Measurements from ENCODE around the gene MBD1.
"Not testable (repeated sequence)": the region's sequence is repeated elsewhere in the genome, so short reads cannot be mapped to it uniquely, and the experiment has no call there.

MBD1 gene

DNA sequence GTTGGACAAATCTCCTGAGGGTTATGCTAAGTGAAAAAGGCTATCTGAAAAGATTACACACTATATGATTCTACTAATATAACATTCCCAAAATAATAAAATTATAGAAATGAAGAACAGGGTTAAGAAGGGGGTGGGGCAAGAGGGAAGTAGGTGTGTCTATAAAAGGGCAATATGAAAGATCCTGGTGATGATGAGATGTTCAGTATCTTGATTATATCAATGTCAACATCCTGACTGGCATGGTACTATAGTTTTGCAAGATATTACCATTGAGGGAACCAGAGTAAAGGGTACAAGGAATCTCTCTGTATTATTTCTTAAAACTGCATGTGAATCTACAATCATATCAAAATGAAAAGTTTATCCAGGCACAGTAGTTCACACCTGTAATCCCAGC is 31.7 kb downstream of the MBD1 start:
- no peaks in the 10 kb centered on the region for H3K36me3 ChIP-seq (replicated peaks; ENCODE audit: insufficient read depth, low read length)
- H3F3A ChIP-seq (ENCODE audit: insufficient read depth, low read length) = no peaks in the 10 kb centered on the region
- H4K20me1 ChIP-seq (ENCODE audit: insufficient read depth, low read length) = no peaks in the 10 kb centered on the region
- no peaks in the 10 kb centered on the region for H3K79me2 ChIP-seq (ENCODE audit: low read length)
- no peak overlapping the region for H3K9ac ChIP-seq (ENCODE audit: low read length)
- no peak overlapping the region for H3K4me3 ChIP-seq (ENCODE audit: low read length)
- no peak overlapping the region for H3K4me2 ChIP-seq (ENCODE audit: low read depth, low read length)
- H3K9me2 ChIP-seq (replicated peaks; ENCODE audit: insufficient read depth, low read length) = no peaks in the 10 kb centered on the region
- H3K9me3 ChIP-seq (replicated peaks; ENCODE audit: insufficient read depth, low read length) = no peaks in the 10 kb centered on the region
- H2AFZ ChIP-seq (ENCODE audit: low read length) = no peak overlapping the region
- no peaks in the 10 kb centered on the region for H3K4me1 ChIP-seq (ENCODE audit: low read length)
- TF ChIP-seq, protein P1, sequence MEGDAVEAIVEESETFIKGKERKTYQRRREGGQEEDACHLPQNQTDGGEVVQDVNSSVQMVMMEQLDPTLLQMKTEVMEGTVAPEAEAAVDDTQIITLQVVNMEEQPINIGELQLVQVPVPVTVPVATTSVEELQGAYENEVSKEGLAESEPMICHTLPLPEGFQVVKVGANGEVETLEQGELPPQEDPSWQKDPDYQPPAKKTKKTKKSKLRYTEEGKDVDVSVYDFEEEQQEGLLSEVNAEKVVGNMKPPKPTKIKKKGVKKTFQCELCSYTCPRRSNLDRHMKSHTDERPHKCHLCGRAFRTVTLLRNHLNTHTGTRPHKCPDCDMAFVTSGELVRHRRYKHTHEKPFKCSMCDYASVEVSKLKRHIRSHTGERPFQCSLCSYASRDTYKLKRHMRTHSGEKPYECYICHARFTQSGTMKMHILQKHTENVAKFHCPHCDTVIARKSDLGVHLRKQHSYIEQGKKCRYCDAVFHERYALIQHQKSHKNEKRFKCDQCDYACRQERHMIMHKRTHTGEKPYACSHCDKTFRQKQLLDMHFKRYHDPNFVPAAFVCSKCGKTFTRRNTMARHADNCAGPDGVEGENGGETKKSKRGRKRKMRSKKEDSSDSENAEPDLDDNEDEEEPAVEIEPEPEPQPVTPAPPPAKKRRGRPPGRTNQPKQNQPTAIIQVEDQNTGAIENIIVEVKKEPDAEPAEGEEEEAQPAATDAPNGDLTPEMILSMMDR (IDR thresholded peaks at IDR 0.05; ENCODE audit: low read length) = no peak
- TF ChIP-seq EZH2phosphoT487 (IDR thresholded peaks at IDR 0.05; ENCODE audit: low read length) (no peak), EZH2 (optimal IDR thresholded peaks at IDR 0.05; ENCODE audit: low read depth, low read length) (no peak)
- no peak overlapping the region for H3K27ac ChIP-seq (ENCODE audit: low read length)
- DNase-seq = no peak
- no peaks in the 10 kb centered on the region for H3K27me3 ChIP-seq (replicated peaks; ENCODE audit: insufficient read depth, low read length)

DNA sequence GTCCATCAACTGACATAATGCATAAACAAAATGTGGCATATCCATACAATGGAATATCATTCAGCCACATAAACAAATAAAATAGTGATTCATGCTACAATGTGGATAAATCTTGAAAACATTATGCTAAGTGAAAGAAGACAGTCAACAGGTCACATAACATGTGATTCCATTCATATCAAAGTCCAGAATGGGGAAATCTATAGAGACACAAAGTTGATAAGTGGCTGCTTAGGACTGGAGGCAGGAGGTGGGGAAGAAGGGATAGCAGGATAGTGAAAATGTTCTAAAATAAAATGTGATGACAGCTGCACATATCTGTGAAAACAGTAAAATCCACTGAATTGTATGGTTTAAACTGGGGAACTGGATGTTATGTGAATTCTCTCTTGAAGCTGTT is 33.8 kb downstream of the MBD1 start:
- DNase-seq = no peak
- no peak for TF ChIP-seq EZH2 (optimal IDR thresholded peaks at IDR 0.05; ENCODE audit: low read depth, low read length)
- TF ChIP-seq, protein P1 (IDR thresholded peaks at IDR 0.05; ENCODE audit: low read length) = no peak
- TF ChIP-seq EZH2phosphoT487 (IDR thresholded peaks at IDR 0.05; ENCODE audit: low read length) = no peak
- Histone ChIP-seq H3K27ac (ENCODE audit: low read length) (no peak overlapping the region), H3K9ac (ENCODE audit: low read length) (no peak overlapping the region), H3K9me3 (replicated peaks; ENCODE audit: insufficient read depth, low read length) (no peaks in the 10 kb centered on the region), H3K36me3 (replicated peaks; ENCODE audit: insufficient read depth, low read length) (no peaks in the 10 kb centered on the region), H2AFZ (ENCODE audit: low read length) (no peak overlapping the region), H3K4me3 (ENCODE audit: low read length) (no peak overlapping the region), H3K27me3 (replicated peaks; ENCODE audit: insufficient read depth, low read length) (no peaks in the 10 kb centered on the region), H3K9me2 (replicated peaks; ENCODE audit: insufficient read depth, low read length) (no peaks in the 10 kb centered on the region), H3K4me1 (ENCODE audit: low read length) (no peaks in the 10 kb centered on the region), H3K4me2 (ENCODE audit: low read depth, low read length) (no peak overlapping the region), H3K79me2 (ENCODE audit: low read length) (no peaks in the 10 kb centered on the region), H4K20me1 (ENCODE audit: insufficient read depth, low read length) (no peaks in the 10 kb centered on the region), H3F3A (ENCODE audit: insufficient read depth, low read length) (no peaks in the 10 kb centered on the region)

DNA sequence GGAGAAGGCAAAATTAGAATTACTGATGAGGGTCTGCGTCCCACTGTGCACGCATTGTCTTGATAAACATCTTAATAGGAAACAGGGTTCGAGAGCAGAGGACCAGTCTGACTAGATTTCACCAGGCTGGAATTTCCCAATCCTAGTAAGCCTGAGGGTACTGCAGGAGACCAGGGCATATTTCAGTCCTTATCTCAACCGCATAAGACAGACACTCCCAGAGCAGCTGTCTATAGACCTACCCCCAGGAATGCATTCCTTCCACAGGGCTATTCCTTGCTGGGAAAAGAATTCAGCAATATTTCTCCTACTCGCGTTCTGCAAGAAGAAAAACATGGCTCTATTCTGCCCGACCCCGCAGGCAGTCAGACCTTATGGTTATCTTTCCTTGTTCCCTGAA is 39.6 kb downstream of the MBD1 start:
- H3K36me3 ChIP-seq (replicated peaks; ENCODE audit: insufficient read depth, low read length); H3K27ac ChIP-seq (ENCODE audit: low read length); H3F3A ChIP-seq (ENCODE audit: insufficient read depth, low read length); H2AFZ ChIP-seq (ENCODE audit: low read length); H4K20me1 ChIP-seq (ENCODE audit: insufficient read depth, low read length); H3K9me3 ChIP-seq (replicated peaks; ENCODE audit: insufficient read depth, low read length); H3K79me2 ChIP-seq (ENCODE audit: low read length); H3K9ac ChIP-seq (ENCODE audit: low read length); H3K4me2 ChIP-seq (ENCODE audit: low read depth, low read length); DNase-seq; H3K27me3 ChIP-seq (replicated peaks; ENCODE audit: insufficient read depth, low read length); H3K4me3 ChIP-seq (ENCODE audit: low read length); H3K9me2 ChIP-seq (replicated peaks; ENCODE audit: insufficient read depth, low read length); H3K4me1 ChIP-seq (ENCODE audit: low read length): not testable (repeated sequence)

DNA sequence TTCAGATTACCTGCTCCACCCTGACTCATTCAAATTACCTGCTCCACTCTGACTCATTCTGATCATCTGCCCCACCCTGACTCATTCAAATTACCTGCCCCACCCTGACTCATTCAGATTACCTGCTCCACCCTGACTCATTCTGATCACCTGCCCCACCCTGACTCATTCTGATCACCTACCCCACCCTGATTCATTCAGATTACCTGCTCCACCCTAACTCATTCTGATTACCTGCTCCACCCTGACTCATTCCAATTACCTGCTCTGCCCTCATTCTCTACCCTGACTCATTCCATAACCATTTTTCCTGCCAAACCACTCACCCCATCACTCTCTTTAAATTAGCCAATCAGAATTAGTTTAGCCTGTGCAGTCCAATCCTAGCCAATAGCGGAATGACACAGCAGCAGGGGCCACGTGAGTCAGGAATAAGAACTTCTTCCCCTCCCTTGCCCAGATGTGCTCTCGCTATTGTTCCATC is 41.2 kb downstream of the MBD1 start:
- Histone ChIP-seq H2AFZ (ENCODE audit: low read length) (no peak overlapping the region), H3K27me3 (replicated peaks; ENCODE audit: insufficient read depth, low read length) (no peaks in the 10 kb centered on the region), H3K4me1 (ENCODE audit: low read length) (no peaks in the 10 kb centered on the region), H3K4me2 (ENCODE audit: low read depth, low read length) (no peak overlapping the region), H3K27ac (ENCODE audit: low read length) (no peak overlapping the region), H3K4me3 (ENCODE audit: low read length) (no peak overlapping the region), H3K79me2 (ENCODE audit: low read length) (no peaks in the 10 kb centered on the region), H3F3A (ENCODE audit: insufficient read depth, low read length) (no peaks in the 10 kb centered on the region), H3K9ac (ENCODE audit: low read length) (no peak overlapping the region), H3K9me2 (replicated peaks; ENCODE audit: insufficient read depth, low read length) (no peaks in the 10 kb centered on the region), H3K9me3 (replicated peaks; ENCODE audit: insufficient read depth, low read length) (no peaks in the 10 kb centered on the region), H4K20me1 (ENCODE audit: insufficient read depth, low read length) (no peaks in the 10 kb centered on the region), H3K36me3 (replicated peaks; ENCODE audit: insufficient read depth, low read length) (no peaks in the 10 kb centered on the region)
- DNase-seq = no peak
- no peak for TF ChIP-seq EZH2phosphoT487 (IDR thresholded peaks at IDR 0.05; ENCODE audit: low read length)
- TF ChIP-seq, protein P1 (IDR thresholded peaks at IDR 0.05; ENCODE audit: low read length) = no peak
- no peak for TF ChIP-seq EZH2 (optimal IDR thresholded peaks at IDR 0.05; ENCODE audit: low read depth, low read length)
